Cardiac muscle cell (in vitro differentiated cells and primary cell): ENCODE measurements around the gene RSPH6A. TPM values are rescaled to one million over a fixed set of nuclear protein-coding genes. Genes with fewer than 3 reads are reported as not detected.

Experiments used
- DNase-seq, 2 donors: peaks; one replicate each; pipeline versions ENCODE4 v3.0.0 to v3.0.0-alpha.2; 2010 to 2017; ENCODE audit warnings: low read depth in 1 of 2, low spot score in 1 of 2
- H3K27ac ChIP-seq: fragments of 200-600 bp; sonication (generic); 2 replicates; pipeline ENCODE4 v1.5.1; 2016
- H3K27me3 ChIP-seq: fragments of 200-600 bp; sonication (generic); 2 replicates; pipeline ENCODE4 v1.6.0; 2016; ENCODE audit warnings: control low read depth
- H3K36me3 ChIP-seq: fragments of 200-600 bp; sonication (generic); 2 replicates; pipeline ENCODE4 v1.5.1; 2016; ENCODE audit warnings: control low read depth
- H3K4me1 ChIP-seq: fragments of 200-600 bp; sonication (generic); 2 replicates; pipeline ENCODE4 v1.8.1; 2017; ENCODE audit warnings: low read depth, mild to moderate bottlenecking, mixed run types
- H3K4me3 ChIP-seq: fragments of 200-600 bp; sonication (generic); 2 replicates; pipeline ENCODE4 v1.5.1; 2016; ENCODE audit warnings: mild to moderate bottlenecking
- H3K9me3 ChIP-seq: fragments of 200-600 bp; sonication (generic); 2 replicates; pipeline ENCODE4 v1.5.1; 2017; ENCODE audit warnings: low read depth, mild to moderate bottlenecking, control low read depth
- CTCF ChIP-seq: IDR thresholded peaks from 2 replicates; pipeline ENCODE4 v1.5.1; 2012; ENCODE audit warnings: low read depth, mild to moderate bottlenecking, low read length
- polyA plus RNA-seq: library from polyadenylated mRNA; unstranded; fragments of >200 nt; fragmentation: Nextera tagmentation; extraction: Ambion mirVana; gene quantifications from 2 replicates; pipeline ENCODE4 v1.2.1, GENCODE V29; 2016
- total RNA-seq: library from RNA; depleted of rRNA; stranded (reverse); fragments of >200 nt; gene quantifications from 2 replicates; pipeline ENCODE4 v1.2.3, GENCODE V29; 2016

RSPH6A gene
- total and polyA plus RNA-seq, 2 experiments from 2014 or later, result 0.27 to 0.45 TPM

- Histone ChIP-seq H3K27me3 (no peaks in the 10 kb centered on the region), H3K9me3 (no peaks in the 10 kb centered on the region), H3K36me3 (peaks cover 53% of the 10 kb centered on the region), H3K4me3 (no peak overlapping the region), H3K27ac (no peak overlapping the region), H3K4me1 (no peaks in the 10 kb centered on the region)
- DNase-seq, result peak in 1 of 2 donors; percentile 11
- peak; percentile 37 for TF ChIP-seq CTCF
These were observed 33.8 kb upstream of the RSPH6A start for GRCh38 chr19:45848922-45849321.

GRCh38 chr19:45847663-45848062 lies 32.6 kb upstream of the RSPH6A start:
- DNase-seq, result no peak
- no peak overlapping the region for H3K27ac ChIP-seq
- peaks cover 55% of the 10 kb centered on the region for H3K36me3 ChIP-seq
- H3K27me3 ChIP-seq, result no peaks in the 10 kb centered on the region
- no peak overlapping the region for H3K4me3 ChIP-seq
- H3K9me3 ChIP-seq, result no peaks in the 10 kb centered on the region
- no peak for TF ChIP-seq CTCF
- no peaks in the 10 kb centered on the region for H3K4me1 ChIP-seq

DNA sequence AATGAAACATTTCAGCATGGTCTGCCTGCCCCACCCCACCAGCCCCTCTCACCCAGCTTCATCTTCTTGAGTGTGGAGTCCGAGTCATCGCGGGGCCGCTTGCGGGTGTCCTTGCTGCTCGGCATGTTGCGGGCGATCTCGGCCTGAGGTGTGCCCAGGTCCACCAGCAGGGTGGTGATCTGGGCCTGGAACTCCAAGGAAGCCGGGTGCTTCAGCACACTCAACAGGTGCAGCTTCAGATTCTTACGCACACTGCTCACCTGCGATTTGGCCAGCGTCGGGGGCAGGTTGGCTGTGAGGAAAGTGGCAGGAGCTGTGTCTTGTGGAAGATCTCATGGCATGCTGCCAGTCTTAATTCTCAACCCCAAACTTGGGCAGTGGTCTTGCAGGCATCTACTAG lies 27.1 kb upstream of the RSPH6A start:
- no peaks in the 10 kb centered on the region for H3K9me3 ChIP-seq
- no peak overlapping the region for H3K27ac ChIP-seq
- TF ChIP-seq CTCF, result no peak
- no peak for DNase-seq
- H3K36me3 ChIP-seq, result peaks cover 56% of the 10 kb centered on the region
- no peaks in the 10 kb centered on the region for H3K27me3 ChIP-seq
- no peaks in the 10 kb centered on the region for H3K4me1 ChIP-seq
- no peak overlapping the region for H3K4me3 ChIP-seq

DNA sequence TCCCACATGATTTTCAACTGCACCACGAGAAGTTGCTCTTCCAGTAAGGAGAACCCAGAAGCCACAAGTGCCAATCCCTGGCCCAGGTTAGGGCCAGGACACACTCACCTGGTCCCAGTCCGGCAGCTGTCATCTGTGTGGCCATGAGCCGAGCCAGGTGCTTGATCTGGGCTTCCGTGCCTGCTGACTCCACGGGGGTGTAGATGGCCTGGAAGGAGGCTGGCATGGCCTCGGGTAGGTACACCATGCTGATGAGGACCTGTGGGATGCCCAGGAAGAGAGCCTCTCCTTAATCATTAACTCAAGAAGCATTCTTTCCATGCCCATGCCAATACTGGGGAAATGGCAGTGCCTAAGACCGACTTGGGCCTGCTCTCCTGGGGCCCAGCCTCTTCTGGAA lies 19.9 kb upstream of the RSPH6A start:
- H3K9me3 ChIP-seq, result no peaks in the 10 kb centered on the region
- peaks cover 49% of the 10 kb centered on the region for H3K36me3 ChIP-seq
- H3K27ac ChIP-seq, result no peak overlapping the region
- H3K27me3 ChIP-seq, result no peaks in the 10 kb centered on the region
- no peaks in the 10 kb centered on the region for H3K4me1 ChIP-seq
- DNase-seq, result no peak
- no peak for TF ChIP-seq CTCF
- no peak overlapping the region for H3K4me3 ChIP-seq

DNA sequence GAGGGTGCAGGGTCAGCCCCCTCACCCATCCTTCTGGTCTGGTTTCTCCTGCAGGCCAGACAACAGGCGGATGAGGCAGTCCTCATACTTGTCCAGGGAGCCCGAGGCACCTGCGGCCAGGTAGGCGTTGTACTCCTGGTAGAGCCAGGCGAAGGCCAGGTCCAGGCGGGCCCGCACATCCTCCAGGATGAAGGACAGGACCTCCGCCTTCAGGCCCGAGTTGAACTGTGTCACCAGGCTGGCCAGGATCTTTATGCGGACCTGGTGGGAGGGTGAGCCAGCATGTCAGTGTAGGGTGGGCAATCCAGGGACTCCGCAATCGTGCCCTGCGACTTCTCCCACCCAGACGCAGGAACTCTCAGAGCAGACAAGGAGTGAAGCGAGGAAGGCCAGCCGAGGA lies 13.8 kb upstream of the RSPH6A start:
- Histone ChIP-seq H3K4me1 (no peaks in the 10 kb centered on the region), H3K27me3 (no peaks in the 10 kb centered on the region), H3K4me3 (no peak overlapping the region), H3K27ac (no peak overlapping the region), H3K9me3 (no peaks in the 10 kb centered on the region), H3K36me3 (peaks cover 38% of the 10 kb centered on the region)
- DNase-seq, result no peak
- TF ChIP-seq CTCF, result no peak

DNA sequence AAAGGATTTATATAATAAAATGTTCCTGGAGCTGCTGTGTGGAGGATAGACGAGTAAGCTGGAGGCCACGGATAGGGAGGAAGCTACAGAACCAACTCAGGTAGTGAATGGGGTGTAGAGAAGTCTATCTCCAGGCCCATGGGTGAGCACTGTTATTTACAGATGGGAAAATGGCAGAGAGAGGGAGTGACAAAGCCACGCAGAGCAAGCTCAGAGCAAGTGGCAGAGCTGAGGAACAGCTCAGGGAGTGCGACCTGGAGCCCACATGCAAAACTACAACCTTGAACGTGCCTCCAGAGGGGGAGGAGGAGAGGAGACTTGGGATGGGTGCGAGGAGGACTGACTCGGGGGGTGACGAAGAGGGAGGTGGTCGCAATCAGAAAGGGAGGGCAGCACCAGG lies 13.4 kb upstream of the RSPH6A start:
- Histone ChIP-seq H3K36me3 (peaks cover 36% of the 10 kb centered on the region), H3K4me1 (no peaks in the 10 kb centered on the region), H3K4me3 (no peak overlapping the region), H3K9me3 (no peaks in the 10 kb centered on the region), H3K27me3 (no peaks in the 10 kb centered on the region), H3K27ac (no peak overlapping the region)
- DNase-seq, result no peak
- TF ChIP-seq CTCF, result no peak
